ENCODE data around the gene PRXL2B. TPM values are rescaled to one million over a fixed set of nuclear protein-coding genes. Genes with fewer than 3 reads are reported as not detected.

The PRXL2B gene
- total RNA-seq, 1 experiment from 2014 or later = 32.2 TPM

- ATAC-seq (no peak), DNase-seq (ENCODE audit: low read depth, low spot score) (no peak)
- no peak overlapping the region for H3K4me3 ChIP-seq (replicated peaks in 1 of 2; ENCODE audit: low read depth in 1 of 2, low read length in 2 of 2)
- no peaks in the 10 kb centered on the region for H3K79me2 ChIP-seq (ENCODE audit: insufficient read depth, low read length)
- 0 out of 2 replicates have a peak, but pooled peaks cover 5% of the 10 kb centered on the region for H3K27me3 ChIP-seq (ENCODE audit: insufficient read depth, low read length)
- no peaks in the 10 kb centered on the region for H3K4me1 ChIP-seq (ENCODE audit: control insufficient read depth in 1 of 2, insufficient read depth in 2 of 2, low read length in 2 of 2)
- no peaks in the 10 kb centered on the region for H3K9me2 ChIP-seq (ENCODE audit: insufficient read depth)
- H4K20me1 ChIP-seq (ENCODE audit: insufficient read depth) = no peaks in the 10 kb centered on the region
- H2AFZ ChIP-seq (ENCODE audit: low read depth, low read length, poor library complexity, severe bottlenecking) = no peak overlapping the region
- intact Hi-C loops (cut with micrococcal nuclease) = no loop called here
- no peaks in the 10 kb centered on the region for H3K9me3 ChIP-seq (ENCODE audit: control insufficient read depth in 1 of 2, insufficient read depth in 1 of 2, low read depth in 1 of 2, low read length in 2 of 2)
- BruUV-seq (replicated peaks) = no TSS peak
- no peak overlapping the region for H3K9ac ChIP-seq (ENCODE audit: low read length)
- ChIA-PET RAD21 (ENCODE audit: low non-redundant PET in 1 of 2, low total read pairs in 2 of 2, uncharacterized antibody in 2 of 2, unreplicated experiment in 2 of 2) (no interaction called here), POLR2A (no interaction called here), CTCF (no interaction called here)
- no peak overlapping the region for H3K27ac ChIP-seq (ENCODE audit: low read depth, low read length)
- TF ChIP-seq POLR2A (IDR thresholded peaks at IDR 0.05; ENCODE audit: borderline replicate concordance, extremely low read depth, insufficient read depth, insufficient read length) (no peak), ZFX (IDR thresholded peaks at IDR 0.05) (no peak), SRF (IDR thresholded peaks at IDR 0.05; ENCODE audit: low read depth) (no peak), EGR1 (IDR thresholded peaks at IDR 0.05; ENCODE audit: low read depth) (no peak), FOSL1 (IDR thresholded peaks at IDR 0.05; ENCODE audit: low read depth) (no peak), EZH2 (IDR thresholded peaks at IDR 0.05) (no peak), CTCF (IDR thresholded peaks at IDR 0.05 in 2 of 3, conservative IDR thresholded peaks at IDR 0.05 in 1 of 3; ENCODE audit: borderline replicate concordance in 1 of 3, insufficient read depth in 1 of 3, low read depth in 2 of 3, low read length in 2 of 3) (no peak), SIN3A (IDR thresholded peaks at IDR 0.05; ENCODE audit: low read depth) (no peak), ZBTB33 (IDR thresholded peaks at IDR 0.05; ENCODE audit: extremely low read depth, insufficient replicate concordance, low read length) (no peak), EZH2phosphoT487 (IDR thresholded peaks at IDR 0.05; ENCODE audit: borderline replicate concordance) (no peak), ELF1 (IDR thresholded peaks at IDR 0.05; ENCODE audit: borderline replicate concordance, low read depth) (no peak), SP1 (IDR thresholded peaks at IDR 0.05; ENCODE audit: low read depth) (no peak), CBX3 (IDR thresholded peaks at IDR 0.05; ENCODE audit: low read depth) (no peak), RAD21 (IDR thresholded peaks at IDR 0.05; ENCODE audit: low read depth) (no peak), YY1 (IDR thresholded peaks at IDR 0.05; ENCODE audit: extremely low read depth, insufficient replicate concordance, low read depth, low read length) (no peak), CEBPB (IDR thresholded peaks at IDR 0.05; ENCODE audit: low read depth) (no peak), TCF7L2 (IDR thresholded peaks at IDR 0.05; ENCODE audit: borderline replicate concordance, extremely low read depth, insufficient read depth, insufficient read length) (no peak), ZNF274 (IDR thresholded peaks at IDR 0.05; ENCODE audit: low read depth, low read length) (no peak)
- TF ChIP-seq, protein P1, sequence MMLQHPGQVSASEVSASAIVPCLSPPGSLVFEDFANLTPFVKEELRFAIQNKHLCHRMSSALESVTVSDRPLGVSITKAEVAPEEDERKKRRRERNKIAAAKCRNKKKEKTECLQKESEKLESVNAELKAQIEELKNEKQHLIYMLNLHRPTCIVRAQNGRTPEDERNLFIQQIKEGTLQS (IDR thresholded peaks at IDR 0.05) = no peak
- TF ChIP-seq, protein P2, sequence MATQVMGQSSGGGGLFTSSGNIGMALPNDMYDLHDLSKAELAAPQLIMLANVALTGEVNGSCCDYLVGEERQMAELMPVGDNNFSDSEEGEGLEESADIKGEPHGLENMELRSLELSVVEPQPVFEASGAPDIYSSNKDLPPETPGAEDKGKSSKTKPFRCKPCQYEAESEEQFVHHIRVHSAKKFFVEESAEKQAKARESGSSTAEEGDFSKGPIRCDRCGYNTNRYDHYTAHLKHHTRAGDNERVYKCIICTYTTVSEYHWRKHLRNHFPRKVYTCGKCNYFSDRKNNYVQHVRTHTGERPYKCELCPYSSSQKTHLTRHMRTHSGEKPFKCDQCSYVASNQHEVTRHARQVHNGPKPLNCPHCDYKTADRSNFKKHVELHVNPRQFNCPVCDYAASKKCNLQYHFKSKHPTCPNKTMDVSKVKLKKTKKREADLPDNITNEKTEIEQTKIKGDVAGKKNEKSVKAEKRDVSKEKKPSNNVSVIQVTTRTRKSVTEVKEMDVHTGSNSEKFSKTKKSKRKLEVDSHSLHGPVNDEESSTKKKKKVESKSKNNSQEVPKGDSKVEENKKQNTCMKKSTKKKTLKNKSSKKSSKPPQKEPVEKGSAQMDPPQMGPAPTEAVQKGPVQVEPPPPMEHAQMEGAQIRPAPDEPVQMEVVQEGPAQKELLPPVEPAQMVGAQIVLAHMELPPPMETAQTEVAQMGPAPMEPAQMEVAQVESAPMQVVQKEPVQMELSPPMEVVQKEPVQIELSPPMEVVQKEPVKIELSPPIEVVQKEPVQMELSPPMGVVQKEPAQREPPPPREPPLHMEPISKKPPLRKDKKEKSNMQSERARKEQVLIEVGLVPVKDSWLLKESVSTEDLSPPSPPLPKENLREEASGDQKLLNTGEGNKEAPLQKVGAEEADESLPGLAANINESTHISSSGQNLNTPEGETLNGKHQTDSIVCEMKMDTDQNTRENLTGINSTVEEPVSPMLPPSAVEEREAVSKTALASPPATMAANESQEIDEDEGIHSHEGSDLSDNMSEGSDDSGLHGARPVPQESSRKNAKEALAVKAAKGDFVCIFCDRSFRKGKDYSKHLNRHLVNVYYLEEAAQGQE (IDR thresholded peaks at IDR 0.05; ENCODE audit: low read depth) = no peak
- H3K4me2 ChIP-seq (ENCODE audit: low read length) = no peak overlapping the region
- H3K36me3 ChIP-seq (ENCODE audit: control insufficient read depth in 1 of 2, insufficient read depth in 2 of 2, low read length in 2 of 2) = no peaks in the 10 kb centered on the region
Measured at GRCh38 chr1:2604156-2604843, 17.7 kb downstream of the PRXL2B start.

Measured in HCT116 (cell line).